ENCODE measurements around the gene MAN2A1.
A peak's percentile ranks its signal among the peaks of the same experiment; 100 is the strongest.

The MAN2A1 gene

DNA sequence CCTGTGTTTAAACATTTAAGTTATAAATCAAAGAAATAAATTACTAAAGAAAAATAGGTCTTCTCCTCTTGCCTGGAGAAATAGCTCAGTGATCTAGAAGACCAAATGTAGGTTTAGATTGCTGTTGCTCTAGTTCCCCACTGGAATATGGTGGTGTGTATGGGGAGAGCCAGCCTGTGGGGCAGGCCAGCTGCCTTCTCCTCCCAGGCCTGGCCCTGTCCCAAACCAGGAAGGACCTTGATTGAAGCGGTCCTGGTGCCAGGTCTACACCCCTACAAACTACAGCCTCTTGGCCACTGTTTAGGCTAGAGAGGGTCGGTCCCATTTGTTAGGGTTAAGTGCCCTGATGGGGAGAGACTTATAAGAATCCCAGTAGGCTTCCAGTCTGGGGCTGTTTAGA lies 35.4 kb downstream of the MAN2A1 start (continued):
- no peak for TF ChIP-seq BACH2 (CRISPR knock-in tag; IDR thresholded peaks at IDR 0.05; ENCODE audit: borderline replicate concordance)
- no peak for TF ChIP-seq TOX (CRISPR knock-in tag; IDR thresholded peaks at IDR 0.05; ENCODE audit: borderline replicate concordance)
- no peak for TF ChIP-seq ZNF565 (CRISPR knock-in tag; conservative IDR thresholded peaks at IDR 0.05; ENCODE audit: low read depth)
- TF ChIP-seq, protein P1, sequence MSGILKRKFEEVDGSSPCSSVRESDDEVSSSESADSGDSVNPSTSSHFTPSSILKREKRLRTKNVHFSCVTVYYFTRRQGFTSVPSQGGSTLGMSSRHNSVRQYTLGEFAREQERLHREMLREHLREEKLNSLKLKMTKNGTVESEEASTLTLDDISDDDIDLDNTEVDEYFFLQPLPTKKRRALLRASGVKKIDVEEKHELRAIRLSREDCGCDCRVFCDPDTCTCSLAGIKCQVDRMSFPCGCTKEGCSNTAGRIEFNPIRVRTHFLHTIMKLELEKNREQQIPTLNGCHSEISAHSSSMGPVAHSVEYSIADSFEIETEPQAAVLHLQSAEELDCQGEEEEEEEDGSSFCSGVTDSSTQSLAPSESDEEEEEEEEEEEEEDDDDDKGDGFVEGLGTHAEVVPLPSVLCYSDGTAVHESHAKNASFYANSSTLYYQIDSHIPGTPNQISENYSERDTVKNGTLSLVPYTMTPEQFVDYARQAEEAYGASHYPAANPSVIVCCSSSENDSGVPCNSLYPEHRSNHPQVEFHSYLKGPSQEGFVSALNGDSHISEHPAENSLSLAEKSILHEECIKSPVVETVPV (CRISPR knock-in tag; IDR thresholded peaks at IDR 0.05) = no peak
- TF ChIP-seq ZFP3 (CRISPR knock-in tag; IDR thresholded peaks at IDR 0.05) = no peak
- no peak for TF ChIP-seq ISL1 (CRISPR knock-in tag; IDR thresholded peaks at IDR 0.05)
- TF ChIP-seq ZNF8 (CRISPR knock-in tag; IDR thresholded peaks at IDR 0.05) = no peak
- no peak for TF ChIP-seq RARB (CRISPR knock-in tag; IDR thresholded peaks at IDR 0.05)
- no peak for TF ChIP-seq ZFP30 (CRISPR knock-in tag; IDR thresholded peaks at IDR 0.05)

DNA sequence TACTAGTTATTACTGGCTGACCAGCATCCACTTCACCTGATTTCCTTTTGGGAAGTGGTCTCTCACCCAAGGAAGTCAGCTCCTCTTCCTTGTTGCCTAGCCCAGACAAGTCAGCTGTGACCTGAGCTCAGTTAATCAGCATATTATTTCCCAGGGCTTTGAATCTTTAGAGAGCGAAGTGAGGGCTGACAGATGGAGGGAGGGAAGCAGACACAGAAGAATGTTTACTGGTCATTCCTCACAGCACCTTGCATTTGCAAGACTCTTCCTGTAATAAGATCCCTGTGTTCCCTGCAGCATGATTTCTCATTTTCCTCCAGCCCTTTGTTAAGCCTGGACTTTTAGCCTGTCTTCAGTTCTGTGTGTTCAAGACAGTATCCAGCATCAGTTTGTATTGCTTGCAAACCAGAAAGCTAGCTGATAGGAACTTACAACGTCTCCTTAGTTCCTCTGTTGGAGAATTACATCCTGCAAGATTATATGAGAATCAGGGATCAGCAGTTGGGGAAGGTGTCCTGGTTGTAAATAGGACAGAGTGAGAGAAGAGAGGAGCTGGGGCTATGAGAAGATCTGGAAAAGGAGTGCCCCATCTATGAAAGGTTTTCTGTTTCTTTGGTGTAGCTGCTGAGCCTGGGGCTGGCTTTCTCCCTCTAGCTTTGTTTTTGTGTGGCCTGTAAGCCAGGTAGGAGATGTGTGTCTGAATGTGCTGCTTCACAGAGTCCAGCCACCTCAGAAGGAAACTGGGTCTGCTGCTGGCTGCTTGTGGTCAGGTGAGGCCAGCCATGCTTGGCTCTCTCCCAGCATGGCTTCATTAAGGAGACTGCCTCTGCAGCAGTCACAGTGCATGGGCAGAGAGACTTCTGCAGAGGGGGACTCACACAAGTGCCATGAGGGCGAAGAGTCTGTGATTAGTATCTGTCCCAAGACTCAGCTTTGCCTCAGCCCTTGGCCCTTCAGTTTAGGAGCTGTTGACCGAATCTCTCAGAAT lies 50.3 kb downstream of the MAN2A1 start:
- TF ChIP-seq, protein P2, sequence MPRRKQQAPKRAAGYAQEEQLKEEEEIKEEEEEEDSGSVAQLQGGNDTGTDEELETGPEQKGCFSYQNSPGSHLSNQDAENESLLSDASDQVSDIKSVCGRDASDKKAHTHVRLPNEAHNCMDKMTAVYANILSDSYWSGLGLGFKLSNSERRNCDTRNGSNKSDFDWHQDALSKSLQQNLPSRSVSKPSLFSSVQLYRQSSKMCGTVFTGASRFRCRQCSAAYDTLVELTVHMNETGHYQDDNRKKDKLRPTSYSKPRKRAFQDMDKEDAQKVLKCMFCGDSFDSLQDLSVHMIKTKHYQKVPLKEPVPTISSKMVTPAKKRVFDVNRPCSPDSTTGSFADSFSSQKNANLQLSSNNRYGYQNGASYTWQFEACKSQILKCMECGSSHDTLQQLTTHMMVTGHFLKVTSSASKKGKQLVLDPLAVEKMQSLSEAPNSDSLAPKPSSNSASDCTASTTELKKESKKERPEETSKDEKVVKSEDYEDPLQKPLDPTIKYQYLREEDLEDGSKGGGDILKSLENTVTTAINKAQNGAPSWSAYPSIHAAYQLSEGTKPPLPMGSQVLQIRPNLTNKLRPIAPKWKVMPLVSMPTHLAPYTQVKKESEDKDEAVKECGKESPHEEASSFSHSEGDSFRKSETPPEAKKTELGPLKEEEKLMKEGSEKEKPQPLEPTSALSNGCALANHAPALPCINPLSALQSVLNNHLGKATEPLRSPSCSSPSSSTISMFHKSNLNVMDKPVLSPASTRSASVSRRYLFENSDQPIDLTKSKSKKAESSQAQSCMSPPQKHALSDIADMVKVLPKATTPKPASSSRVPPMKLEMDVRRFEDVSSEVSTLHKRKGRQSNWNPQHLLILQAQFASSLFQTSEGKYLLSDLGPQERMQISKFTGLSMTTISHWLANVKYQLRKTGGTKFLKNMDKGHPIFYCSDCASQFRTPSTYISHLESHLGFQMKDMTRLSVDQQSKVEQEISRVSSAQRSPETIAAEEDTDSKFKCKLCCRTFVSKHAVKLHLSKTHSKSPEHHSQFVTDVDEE (CRISPR knock-in tag; IDR thresholded peaks at IDR 0.05) = no peak
- no peak for TF ChIP-seq OSR1 (CRISPR knock-in tag; IDR thresholded peaks at IDR 0.05)
- TF ChIP-seq TCF4 (CRISPR knock-in tag; IDR thresholded peaks at IDR 0.05; ENCODE audit: borderline replicate concordance) = no peak
- TF ChIP-seq, protein P3, sequence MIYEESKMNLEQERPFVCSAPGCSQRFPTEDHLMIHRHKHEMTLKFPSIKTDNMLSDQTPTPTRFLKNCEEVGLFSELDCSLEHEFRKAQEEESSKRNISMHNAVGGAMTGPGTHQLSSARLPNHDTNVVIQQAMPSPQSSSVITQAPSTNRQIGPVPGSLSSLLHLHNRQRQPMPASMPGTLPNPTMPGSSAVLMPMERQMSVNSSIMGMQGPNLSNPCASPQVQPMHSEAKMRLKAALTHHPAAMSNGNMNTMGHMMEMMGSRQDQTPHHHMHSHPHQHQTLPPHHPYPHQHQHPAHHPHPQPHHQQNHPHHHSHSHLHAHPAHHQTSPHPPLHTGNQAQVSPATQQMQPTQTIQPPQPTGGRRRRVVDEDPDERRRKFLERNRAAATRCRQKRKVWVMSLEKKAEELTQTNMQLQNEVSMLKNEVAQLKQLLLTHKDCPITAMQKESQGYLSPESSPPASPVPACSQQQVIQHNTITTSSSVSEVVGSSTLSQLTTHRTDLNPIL (CRISPR knock-in tag; IDR thresholded peaks at IDR 0.05; ENCODE audit: low read depth) = no peak
- no peak for TF ChIP-seq PPARA (CRISPR knock-in tag; IDR thresholded peaks at IDR 0.05; ENCODE audit: borderline replicate concordance)
- TF ChIP-seq GLIS3 (CRISPR knock-in tag; IDR thresholded peaks at IDR 0.05) = no peak
- TF ChIP-seq ZFP3 (CRISPR knock-in tag; IDR thresholded peaks at IDR 0.05) = no peak
- TF ChIP-seq SNAI2 (CRISPR knock-in tag; IDR thresholded peaks at IDR 0.05) = no peak
- no peak for TF ChIP-seq ZC3H10 (CRISPR knock-in tag; IDR thresholded peaks at IDR 0.05)
- TF ChIP-seq TOX (CRISPR knock-in tag; IDR thresholded peaks at IDR 0.05; ENCODE audit: borderline replicate concordance) = no peak
- TF ChIP-seq, protein P4, sequence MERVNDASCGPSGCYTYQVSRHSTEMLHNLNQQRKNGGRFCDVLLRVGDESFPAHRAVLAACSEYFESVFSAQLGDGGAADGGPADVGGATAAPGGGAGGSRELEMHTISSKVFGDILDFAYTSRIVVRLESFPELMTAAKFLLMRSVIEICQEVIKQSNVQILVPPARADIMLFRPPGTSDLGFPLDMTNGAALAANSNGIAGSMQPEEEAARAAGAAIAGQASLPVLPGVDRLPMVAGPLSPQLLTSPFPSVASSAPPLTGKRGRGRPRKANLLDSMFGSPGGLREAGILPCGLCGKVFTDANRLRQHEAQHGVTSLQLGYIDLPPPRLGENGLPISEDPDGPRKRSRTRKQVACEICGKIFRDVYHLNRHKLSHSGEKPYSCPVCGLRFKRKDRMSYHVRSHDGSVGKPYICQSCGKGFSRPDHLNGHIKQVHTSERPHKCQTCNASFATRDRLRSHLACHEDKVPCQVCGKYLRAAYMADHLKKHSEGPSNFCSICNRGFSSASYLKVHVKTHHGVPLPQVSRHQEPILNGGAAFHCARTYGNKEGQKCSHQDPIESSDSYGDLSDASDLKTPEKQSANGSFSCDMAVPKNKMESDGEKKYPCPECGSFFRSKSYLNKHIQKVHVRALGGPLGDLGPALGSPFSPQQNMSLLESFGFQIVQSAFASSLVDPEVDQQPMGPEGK (CRISPR knock-in tag; IDR thresholded peaks at IDR 0.05; ENCODE audit: borderline replicate concordance) = no peak
- TF ChIP-seq ZNF565 (CRISPR knock-in tag; conservative IDR thresholded peaks at IDR 0.05; ENCODE audit: low read depth) = no peak
- no peak for TF ChIP-seq ZFP30 (CRISPR knock-in tag; IDR thresholded peaks at IDR 0.05)
- TF ChIP-seq ESRRG (CRISPR knock-in tag; IDR thresholded peaks at IDR 0.05) = no peak
- TF ChIP-seq, protein P5, sequence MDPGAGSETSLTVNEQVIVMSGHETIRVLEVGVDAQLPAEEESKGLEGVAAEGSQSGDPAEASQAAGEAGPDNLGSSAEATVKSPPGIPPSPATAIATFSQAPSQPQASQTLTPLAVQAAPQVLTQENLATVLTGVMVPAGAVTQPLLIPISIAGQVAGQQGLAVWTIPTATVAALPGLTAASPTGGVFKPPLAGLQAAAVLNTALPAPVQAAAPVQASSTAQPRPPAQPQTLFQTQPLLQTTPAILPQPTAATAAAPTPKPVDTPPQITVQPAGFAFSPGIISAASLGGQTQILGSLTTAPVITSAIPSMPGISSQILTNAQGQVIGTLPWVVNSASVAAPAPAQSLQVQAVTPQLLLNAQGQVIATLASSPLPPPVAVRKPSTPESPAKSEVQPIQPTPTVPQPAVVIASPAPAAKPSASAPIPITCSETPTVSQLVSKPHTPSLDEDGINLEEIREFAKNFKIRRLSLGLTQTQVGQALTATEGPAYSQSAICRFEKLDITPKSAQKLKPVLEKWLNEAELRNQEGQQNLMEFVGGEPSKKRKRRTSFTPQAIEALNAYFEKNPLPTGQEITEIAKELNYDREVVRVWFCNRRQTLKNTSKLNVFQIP (CRISPR knock-in tag; IDR thresholded peaks at IDR 0.05; ENCODE audit: borderline replicate concordance, low read depth) = no peak
- TF ChIP-seq, protein P1 (CRISPR knock-in tag; IDR thresholded peaks at IDR 0.05) = no peak
- TF ChIP-seq CSDC2 (CRISPR knock-in tag; IDR thresholded peaks at IDR 0.05) = no peak
- no peak for TF ChIP-seq ISL1 (CRISPR knock-in tag; IDR thresholded peaks at IDR 0.05)
- ATAC-seq = peak; percentile 68
